ENCODE data around the gene SVEP1.

Gene SVEP1

GRCh38 chr9:110427497-110428104 is 151.9 kb downstream of the SVEP1 start:
- no peak for TF ChIP-seq MYC (IDR thresholded peaks at IDR 0.05; ENCODE audit: low read depth, low read length)
- TF ChIP-seq CTCF (IDR thresholded peaks at IDR 0.05; ENCODE audit: low read depth, low read length) = peak; percentile 76
- TF ChIP-seq MAX (IDR thresholded peaks at IDR 0.05; ENCODE audit: low read depth, low read length) = no peak
- no peak for TF ChIP-seq POLR2A (IDR thresholded peaks at IDR 0.05; ENCODE audit: extremely low read depth, insufficient read length)
- no peak overlapping the region for H3K4me3 ChIP-seq (ENCODE audit: low read depth, low read length)
- peak; percentile 46 for DNase-seq (ENCODE audit: low read depth)

GRCh38 chr9:110426052-110426709 is 153.4 kb downstream of the SVEP1 start:
- TF ChIP-seq MYC (IDR thresholded peaks at IDR 0.05; ENCODE audit: low read depth, low read length) (no peak), MAX (IDR thresholded peaks at IDR 0.05; ENCODE audit: low read depth, low read length) (no peak), CTCF (IDR thresholded peaks at IDR 0.05; ENCODE audit: low read depth, low read length) (peak; percentile 26), POLR2A (IDR thresholded peaks at IDR 0.05; ENCODE audit: extremely low read depth, insufficient read length) (no peak)
- no peak overlapping the region for H3K4me3 ChIP-seq (ENCODE audit: low read depth, low read length)
- peak; percentile 12 for DNase-seq (ENCODE audit: low read depth)

GRCh38 chr9:110414471-110414870 is 165.1 kb downstream of the SVEP1 start:
- TF ChIP-seq MYC (IDR thresholded peaks at IDR 0.05; ENCODE audit: low read depth, low read length) (no peak), POLR2A (IDR thresholded peaks at IDR 0.05; ENCODE audit: extremely low read depth, insufficient read length) (no peak), MAX (IDR thresholded peaks at IDR 0.05; ENCODE audit: low read depth, low read length) (no peak)
- no peak for DNase-seq (ENCODE audit: low read depth)

GRCh38 chr9:110410961-110411360 is 168.6 kb downstream of the SVEP1 start:
- H3K4me3 ChIP-seq (ENCODE audit: low read depth, low read length) = no peak overlapping the region
- DNase-seq (ENCODE audit: low read depth) = no peak
- TF ChIP-seq MYC (IDR thresholded peaks at IDR 0.05; ENCODE audit: low read depth, low read length) (no peak), POLR2A (IDR thresholded peaks at IDR 0.05; ENCODE audit: extremely low read depth, insufficient read length) (no peak), MAX (IDR thresholded peaks at IDR 0.05; ENCODE audit: low read depth, low read length) (no peak), CTCF (IDR thresholded peaks at IDR 0.05; ENCODE audit: low read depth, low read length) (no peak)

More at GRCh38 chr9:110414471-110414870, 165.1 kb downstream of the SVEP1 start:
- no peak overlapping the region for H3K4me3 ChIP-seq (ENCODE audit: low read depth, low read length)

- no peak for DNase-seq (ENCODE audit: low read depth)
- TF ChIP-seq POLR2A (IDR thresholded peaks at IDR 0.05; ENCODE audit: extremely low read depth, insufficient read length) (no peak), MAX (IDR thresholded peaks at IDR 0.05; ENCODE audit: low read depth, low read length) (no peak), MYC (IDR thresholded peaks at IDR 0.05; ENCODE audit: low read depth, low read length) (no peak), CTCF (IDR thresholded peaks at IDR 0.05; ENCODE audit: low read depth, low read length) (no peak)
- no peak overlapping the region for H3K4me3 ChIP-seq (ENCODE audit: low read depth, low read length)
These were observed 170.9 kb downstream of the SVEP1 start for GRCh38 chr9:110408598-110408997.

- no peak for DNase-seq (ENCODE audit: low read depth)
- TF ChIP-seq MYC (IDR thresholded peaks at IDR 0.05; ENCODE audit: low read depth, low read length) = no peak
- TF ChIP-seq POLR2A (IDR thresholded peaks at IDR 0.05; ENCODE audit: extremely low read depth, insufficient read length) = no peak
- no peak for TF ChIP-seq CTCF (IDR thresholded peaks at IDR 0.05; ENCODE audit: low read depth, low read length)
- TF ChIP-seq MAX (IDR thresholded peaks at IDR 0.05; ENCODE audit: low read depth, low read length) = no peak
These were observed 173.6 kb downstream of the SVEP1 start for GRCh38 chr9:110405858-110406443.

More at GRCh38 chr9:110405858-110406443, 173.6 kb downstream of the SVEP1 start:
- no peak overlapping the region for H3K4me3 ChIP-seq (ENCODE audit: low read depth, low read length)
